ENCODE measurements around the gene P3H4.

DNA sequence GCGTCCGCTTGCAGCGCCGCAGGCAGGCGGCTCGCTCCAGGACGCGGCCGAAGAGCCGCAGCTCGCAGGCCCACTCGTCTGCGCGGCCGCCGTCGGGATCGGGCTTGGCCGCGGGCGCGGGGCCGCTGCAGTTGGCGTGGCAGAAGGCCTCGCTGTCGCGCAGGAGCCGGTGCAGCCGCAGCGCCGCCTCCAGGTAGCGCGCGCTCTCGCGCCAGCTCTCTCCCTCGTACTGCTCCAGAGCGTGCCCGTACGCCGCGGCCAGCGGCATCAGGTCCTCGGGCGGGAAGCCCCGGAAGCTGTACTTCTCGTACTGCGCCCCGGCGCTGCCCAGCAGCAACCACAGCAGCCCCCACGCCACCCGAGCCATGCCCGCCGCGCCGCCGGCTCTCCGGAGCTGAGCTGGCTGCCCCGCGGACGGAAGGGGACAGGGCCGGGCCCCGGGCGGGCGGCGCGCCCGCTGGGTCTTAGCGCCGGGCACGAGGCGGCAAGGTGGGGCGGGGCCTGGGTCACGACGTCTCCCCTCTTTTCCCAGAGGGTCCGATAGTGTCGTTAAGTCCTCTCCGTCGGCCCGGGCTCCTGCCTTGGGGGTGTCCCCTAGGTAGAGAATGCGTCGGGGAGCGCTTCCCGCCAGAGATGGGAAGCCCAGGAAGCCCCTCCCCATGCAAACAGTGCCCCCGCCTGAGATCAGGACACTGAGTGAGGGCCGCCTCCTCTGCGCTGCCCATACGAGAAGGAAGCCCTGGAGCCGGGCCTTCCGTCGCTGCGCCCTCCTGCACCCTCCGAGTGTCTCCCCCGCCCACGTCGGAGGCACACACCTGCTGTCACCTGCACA, at the start of gene P3H4:
- TF ChIP-seq POLR2A (IDR thresholded peaks at IDR 0.05) (no peak), EP300 (IDR thresholded peaks at IDR 0.05) (no peak), POLR2AphosphoS5 (IDR thresholded peaks at IDR 0.05) (no peak)
- TF ChIP-seq, protein P1, sequence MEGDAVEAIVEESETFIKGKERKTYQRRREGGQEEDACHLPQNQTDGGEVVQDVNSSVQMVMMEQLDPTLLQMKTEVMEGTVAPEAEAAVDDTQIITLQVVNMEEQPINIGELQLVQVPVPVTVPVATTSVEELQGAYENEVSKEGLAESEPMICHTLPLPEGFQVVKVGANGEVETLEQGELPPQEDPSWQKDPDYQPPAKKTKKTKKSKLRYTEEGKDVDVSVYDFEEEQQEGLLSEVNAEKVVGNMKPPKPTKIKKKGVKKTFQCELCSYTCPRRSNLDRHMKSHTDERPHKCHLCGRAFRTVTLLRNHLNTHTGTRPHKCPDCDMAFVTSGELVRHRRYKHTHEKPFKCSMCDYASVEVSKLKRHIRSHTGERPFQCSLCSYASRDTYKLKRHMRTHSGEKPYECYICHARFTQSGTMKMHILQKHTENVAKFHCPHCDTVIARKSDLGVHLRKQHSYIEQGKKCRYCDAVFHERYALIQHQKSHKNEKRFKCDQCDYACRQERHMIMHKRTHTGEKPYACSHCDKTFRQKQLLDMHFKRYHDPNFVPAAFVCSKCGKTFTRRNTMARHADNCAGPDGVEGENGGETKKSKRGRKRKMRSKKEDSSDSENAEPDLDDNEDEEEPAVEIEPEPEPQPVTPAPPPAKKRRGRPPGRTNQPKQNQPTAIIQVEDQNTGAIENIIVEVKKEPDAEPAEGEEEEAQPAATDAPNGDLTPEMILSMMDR (IDR thresholded peaks at IDR 0.05): peak; percentile 41 to 79

All from suprapubic skin (tissue), 4 donors.